MM.1S (cell line): ENCODE data around the gene PIK3CG.

Experiments
- CTCF ChIP-seq: fragments of 300-600 bp; sonication (generic); IDR thresholded peaks from 2 replicates; pipeline ENCODE4 v1.5.1; 2016; ENCODE audit warnings: antibody characterized with exemption, low read length, mixed read lengths
- EZH2 ChIP-seq: fragments of 300-600 bp; sonication (generic); optimal IDR thresholded peaks from 2 replicates; pipeline ENCODE3; 2017; ENCODE audit warnings: low read depth, mild to moderate bottlenecking, antibody characterized with exemption, low read length, mixed read lengths
- EZH2phosphoT487 ChIP-seq: fragments of 300-600 bp; sonication (generic); IDR thresholded peaks from 2 replicates; pipeline ENCODE4 v1.6.1; 2018; ENCODE audit warnings: antibody characterized with exemption, low read length

GRCh38 chr7:106896231-106896630 lies 31.1 kb downstream of the PIK3CG start:
- TF ChIP-seq CTCF (no peak), EZH2phosphoT487 (no peak), EZH2 (no peak)
